ENCODE data around the gene OLFM1.

DNA sequence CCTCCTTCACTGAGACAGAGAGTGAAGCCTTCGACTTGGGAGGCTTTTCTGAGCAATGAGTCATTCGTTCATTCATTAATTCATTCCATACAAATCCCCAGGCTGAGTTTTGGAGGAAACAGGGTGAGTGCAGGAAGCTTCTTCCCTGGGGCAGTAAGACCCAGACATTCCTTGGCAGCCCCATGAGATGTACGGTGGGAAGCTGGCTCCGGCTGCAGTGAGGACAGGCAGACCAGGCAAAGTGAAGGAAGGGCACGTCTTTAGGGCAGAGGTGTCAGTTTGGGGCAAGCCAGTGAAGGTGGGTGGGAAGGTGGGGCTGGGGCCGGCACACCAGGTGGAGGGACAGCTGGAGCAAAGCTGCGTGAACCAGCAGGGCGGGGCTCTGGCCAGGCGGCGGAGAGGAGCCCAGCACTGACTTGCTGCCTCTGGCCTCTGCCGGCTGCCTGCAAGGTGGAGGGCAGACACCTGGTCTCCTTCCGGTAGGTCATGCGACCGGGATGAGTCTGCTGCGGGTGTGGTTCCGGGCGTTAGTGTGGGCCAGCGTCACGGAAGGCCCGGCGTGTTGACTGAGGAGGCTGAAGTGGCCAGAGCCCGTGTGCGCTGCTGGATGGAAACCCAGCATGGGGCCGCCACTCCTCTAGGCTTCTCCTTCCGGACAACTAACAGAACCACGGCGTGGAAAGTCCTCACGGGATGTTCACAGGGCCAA, 16.6 kb downstream of the OLFM1 start:
- TF ChIP-seq ZNF274 (IDR thresholded peaks at IDR 0.05; ENCODE audit: low read depth, low read length) (no peak), YY1 (IDR thresholded peaks at IDR 0.05; ENCODE audit: insufficient read depth, insufficient read length) (no peak)

All from NT2/D1 (cell line).